ENCODE measurements around the gene SRPK3.

The SRPK3 gene

DNA sequence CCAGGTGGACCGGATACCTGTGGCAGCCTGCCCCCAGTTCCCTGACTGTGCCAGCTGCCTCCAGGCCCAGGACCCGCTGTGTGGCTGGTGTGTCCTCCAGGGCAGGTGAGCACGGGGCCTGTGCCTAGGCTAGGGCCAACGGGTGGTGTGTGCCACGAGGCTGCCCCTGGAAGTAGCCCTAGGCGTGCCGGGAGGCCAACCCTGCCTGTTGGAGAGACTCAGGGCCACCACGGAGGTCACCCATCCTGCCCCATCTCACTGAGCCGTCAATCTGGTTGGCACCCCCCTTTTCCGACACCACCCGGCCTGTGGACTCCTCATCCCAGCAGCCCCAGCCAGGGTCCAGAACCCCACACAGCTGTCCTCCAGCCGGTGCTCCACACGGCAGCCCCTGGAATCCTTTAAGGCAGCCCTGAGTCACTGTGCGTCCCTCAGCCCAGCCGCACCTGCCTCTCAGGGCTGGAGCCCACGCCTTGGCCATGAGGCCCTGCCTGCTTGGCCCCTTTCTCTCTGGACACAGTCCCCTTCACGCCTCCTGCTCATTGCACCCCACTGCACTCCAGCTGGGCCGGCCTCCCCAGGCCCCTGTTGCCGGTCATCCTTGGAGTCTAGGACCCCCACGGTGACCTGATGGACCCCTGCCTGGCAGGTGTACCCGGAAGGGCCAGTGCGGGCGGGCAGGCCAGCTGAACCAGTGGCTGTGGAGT, 11.5 kb upstream of the SRPK3 start:
- DNase-seq (ENCODE audit: low spot score) = no peak
- no peak for FAIRE-seq

DNA sequence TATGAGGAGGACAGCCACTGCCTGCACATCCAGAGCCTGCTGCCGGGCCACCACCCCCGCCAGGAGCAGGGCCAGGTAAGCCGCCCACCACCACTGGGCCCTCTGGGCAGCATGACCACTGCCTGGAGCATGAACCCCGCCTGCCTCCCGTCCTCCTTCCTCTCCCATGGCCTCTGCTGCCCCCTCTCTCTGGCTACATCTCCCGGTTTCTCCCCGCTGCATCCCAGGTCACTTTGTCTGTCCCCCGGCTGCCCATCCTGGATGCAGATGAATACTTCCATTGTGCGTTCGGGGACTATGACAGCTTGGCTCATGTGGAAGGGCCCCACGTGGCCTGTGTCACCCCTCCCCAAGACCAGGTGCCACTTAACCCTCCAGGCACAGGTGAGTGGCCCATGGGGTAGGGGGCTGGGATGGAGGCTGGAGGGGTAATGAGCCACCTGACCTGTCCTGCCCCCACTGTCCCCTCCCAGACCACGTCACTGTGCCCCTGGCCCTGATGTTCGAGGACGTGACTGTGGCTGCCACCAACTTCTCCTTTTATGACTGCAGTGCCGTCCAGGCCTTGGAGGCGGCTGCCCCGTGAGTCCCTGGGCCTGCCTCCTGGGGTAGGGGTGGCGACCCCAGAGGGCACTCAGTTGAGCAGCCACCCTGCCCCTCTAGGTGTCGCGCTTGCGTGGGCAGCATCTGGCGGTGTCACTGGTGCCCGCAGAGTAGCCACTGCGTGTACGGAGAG, 10.8 kb upstream of the SRPK3 start:
- DNase-seq (ENCODE audit: low spot score) (no peak), FAIRE-seq (no peak)

DNA sequence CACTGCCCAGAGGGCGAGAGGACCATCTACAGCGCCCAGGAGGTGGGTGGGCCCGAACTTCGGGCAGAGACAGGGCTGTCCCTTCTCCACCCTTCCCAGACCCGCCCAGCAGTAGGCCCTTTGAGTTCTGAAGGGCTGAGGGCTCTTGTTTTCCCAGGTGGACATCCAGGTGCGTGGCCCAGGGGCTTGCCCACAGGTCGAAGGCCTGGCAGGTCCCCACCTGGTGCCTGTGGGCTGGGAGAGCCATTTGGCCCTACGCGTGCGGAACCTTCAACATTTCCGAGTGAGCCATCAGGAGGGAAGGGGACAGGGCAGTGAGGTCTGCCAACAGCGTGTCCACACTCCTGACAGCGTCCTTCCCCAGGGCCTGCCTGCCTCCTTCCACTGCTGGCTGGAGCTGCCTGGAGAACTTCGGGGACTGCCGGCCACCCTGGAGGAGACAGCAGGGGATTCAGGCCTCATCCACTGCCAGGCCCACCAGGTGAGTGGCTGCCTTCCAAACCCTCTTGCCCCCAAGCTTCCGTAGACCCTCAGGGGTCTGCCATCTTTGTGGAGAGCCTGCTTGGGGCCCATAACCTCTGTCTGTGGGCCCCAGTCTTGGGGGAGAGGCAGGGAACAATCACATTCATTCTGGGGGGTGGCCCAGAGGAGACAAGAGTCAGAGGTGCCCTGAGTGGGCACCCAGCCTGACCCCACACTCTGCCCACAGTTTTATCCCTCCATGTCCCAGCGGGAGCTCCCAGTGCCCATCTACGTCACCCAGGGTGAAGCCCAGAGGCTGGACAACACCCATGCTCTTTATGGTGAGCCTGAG, 10.0 kb upstream of the SRPK3 start:
- DNase-seq (ENCODE audit: low spot score) (no peak), FAIRE-seq (no peak)

DNA sequence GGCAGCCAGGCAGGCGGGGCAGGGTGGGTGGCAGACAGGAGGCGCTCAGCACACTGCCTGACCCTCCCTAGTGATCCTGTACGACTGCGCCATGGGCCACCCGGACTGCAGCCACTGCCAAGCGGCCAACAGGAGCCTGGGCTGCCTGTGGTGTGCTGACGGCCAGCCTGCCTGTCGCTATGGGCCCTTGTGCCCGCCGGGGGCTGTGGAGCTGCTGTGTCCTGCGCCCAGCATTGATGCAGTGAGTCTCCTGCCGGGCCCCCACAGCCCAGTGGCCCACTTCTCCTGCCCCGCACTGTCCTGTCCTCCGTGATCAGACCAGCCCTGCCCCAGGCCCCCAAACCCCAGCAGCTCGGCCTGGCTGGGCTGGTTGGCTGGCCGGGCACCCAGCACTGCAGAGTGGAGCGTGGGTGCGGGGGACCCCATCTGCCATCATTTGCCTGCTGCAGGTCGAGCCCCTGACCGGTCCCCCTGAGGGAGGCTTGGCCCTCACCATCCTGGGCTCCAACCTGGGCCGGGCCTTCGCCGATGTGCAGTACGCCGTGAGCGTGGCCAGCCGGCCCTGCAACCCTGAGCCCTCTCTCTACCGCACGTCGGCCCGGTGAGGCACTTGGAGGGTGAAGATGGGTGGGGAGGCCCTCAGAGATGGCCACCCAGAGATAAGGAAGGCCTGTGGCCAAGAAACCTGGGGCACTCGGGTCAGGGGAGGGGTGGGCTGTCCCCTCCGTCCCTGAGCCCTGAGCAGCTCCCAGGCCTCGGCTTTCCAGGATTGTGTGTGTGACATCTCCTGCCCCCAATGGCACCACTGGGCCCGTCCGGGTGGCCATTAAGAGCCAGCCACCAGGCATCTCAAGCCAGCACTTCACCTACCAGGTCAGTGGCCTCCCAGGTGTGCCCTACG, 9.2 kb upstream of the SRPK3 start:
- FAIRE-seq (no peak), DNase-seq (ENCODE audit: low spot score) (no peak)

DNA sequence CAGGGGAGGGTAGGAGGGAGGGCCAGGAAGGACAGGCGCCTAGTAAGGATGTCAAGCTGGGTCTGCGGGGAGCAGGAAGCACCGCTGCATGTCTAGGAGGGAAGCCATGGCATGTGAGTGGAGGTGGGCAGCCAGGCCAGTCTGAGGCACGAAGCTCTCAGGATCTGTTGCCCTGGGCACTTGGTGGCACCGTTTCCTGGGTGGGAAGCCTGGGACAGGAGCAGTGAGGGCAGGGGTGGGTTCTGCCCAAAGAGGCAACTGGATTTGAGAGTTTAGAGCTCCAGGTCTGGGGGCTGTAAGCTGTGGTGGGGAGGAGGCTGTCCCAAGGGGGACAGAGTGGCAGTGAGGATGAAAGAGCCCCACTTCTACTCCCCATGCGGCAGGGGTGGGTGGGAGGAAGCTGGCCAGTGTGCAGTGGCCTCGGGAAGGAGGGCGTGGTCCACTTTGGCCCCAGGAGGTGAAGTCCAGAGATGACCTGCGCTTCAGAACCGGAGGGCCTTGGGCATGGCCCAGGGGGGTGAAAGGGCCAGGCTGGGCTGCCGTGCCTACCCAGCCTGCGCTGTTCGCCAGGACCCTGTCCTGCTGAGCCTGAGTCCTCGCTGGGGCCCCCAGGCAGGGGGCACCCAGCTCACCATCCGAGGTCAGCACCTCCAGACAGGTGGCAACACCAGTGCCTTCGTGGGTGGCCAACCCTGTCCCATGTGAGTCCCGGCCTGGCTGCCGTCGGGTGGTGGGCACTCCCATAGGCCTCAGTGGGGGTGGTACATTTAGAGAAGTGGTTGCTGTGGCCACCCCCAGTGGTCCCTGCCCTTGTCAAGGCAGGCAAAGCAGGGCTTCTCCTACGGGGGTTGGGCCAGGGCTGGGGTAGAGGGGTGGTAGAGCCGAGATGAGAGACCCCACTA, 8.3 kb upstream of the SRPK3 start:
- FAIRE-seq = no peak
- no peak for DNase-seq (ENCODE audit: low spot score)

DNA sequence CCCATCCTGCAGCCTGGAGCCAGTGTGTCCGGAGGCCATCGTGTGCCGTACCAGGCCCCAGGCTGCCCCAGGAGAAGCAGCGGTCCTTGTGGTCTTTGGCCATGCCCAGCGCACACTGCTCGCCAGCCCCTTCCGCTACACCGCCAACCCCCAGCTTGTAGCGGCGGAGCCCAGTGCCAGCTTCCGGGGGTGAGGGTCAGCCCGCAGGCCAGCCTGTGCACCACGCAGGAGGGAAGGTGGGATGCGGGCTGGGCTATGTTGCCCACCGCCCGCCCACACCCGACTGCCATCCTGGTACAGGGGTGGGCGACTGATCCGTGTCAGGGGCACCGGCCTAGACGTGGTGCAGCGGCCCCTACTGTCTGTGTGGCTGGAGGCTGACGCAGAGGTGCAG, 7.6 kb upstream of the SRPK3 start:
- DNase-seq (ENCODE audit: low spot score) (no peak), FAIRE-seq (no peak)

DNA sequence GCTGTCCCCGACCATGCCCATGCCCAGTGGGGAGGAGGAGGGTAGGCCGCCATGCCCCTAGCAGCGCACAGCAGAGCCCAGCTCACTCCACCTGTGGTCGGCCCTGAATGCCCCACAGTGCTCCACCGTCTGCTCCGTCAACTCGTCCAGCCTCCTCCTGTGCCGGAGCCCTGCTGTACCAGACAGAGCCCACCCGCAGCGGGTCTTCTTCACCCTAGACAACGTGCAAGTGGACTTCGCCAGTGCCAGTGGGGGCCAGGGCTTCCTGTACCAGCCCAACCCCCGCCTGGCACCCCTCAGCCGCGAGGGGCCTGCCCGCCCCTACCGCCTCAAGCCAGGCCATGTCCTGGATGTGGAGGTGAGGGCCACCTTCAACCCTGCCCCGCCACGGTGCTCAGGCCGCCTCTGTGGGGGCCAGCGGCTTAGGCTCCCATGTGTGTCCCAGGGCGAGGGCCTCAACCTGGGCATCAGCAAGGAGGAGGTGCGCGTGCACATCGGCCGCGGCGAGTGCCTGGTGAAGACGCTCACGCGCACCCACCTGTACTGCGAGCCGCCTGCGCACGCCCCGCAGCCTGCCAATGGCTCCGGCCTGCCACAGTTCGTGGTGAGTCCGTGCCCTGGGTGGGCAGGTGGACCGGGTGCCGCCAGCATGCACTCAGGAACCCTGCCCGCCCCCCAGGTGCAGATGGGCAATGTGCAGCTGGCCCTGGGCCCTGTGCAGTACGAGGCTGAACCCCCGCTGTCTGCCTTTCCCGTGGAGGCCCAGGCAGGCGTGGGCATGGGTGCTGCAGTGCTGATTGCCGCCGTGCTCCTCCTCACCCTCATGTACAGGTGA, 6.9 kb upstream of the SRPK3 start:
- FAIRE-seq (no peak), DNase-seq (ENCODE audit: low spot score) (no peak)

DNA sequence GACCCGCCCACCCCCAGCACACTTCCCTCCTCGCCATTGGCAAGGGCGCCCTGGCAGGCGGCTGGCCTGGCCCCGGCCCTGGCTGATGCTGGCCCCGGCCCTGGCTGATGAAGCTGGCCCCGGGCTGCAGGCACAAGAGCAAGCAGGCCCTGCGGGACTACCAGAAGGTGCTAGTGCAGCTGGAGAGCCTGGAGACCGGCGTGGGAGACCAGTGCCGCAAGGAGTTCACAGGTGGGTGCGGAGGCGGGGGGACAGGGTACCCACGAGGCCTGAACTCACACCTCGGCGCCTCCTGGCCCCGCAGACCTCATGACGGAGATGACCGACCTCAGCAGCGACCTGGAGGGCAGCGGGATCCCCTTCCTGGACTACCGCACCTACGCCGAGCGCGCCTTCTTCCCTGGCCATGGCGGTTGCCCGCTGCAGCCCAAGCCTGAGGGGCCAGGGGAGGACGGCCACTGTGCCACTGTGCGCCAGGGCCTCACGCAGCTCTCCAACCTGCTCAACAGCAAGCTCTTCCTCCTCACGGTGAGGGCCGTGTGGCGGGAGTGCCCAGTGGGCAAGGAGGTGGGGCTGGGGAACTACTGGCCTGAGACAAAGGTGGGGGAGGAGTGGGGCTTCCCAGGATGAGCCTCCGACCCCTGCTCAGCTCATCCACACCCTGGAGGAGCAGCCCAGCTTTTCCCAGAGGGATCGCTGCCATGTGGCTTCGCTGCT, 6.1 kb upstream of the SRPK3 start:
- FAIRE-seq (no peak), DNase-seq (ENCODE audit: low spot score) (no peak)

DNA sequence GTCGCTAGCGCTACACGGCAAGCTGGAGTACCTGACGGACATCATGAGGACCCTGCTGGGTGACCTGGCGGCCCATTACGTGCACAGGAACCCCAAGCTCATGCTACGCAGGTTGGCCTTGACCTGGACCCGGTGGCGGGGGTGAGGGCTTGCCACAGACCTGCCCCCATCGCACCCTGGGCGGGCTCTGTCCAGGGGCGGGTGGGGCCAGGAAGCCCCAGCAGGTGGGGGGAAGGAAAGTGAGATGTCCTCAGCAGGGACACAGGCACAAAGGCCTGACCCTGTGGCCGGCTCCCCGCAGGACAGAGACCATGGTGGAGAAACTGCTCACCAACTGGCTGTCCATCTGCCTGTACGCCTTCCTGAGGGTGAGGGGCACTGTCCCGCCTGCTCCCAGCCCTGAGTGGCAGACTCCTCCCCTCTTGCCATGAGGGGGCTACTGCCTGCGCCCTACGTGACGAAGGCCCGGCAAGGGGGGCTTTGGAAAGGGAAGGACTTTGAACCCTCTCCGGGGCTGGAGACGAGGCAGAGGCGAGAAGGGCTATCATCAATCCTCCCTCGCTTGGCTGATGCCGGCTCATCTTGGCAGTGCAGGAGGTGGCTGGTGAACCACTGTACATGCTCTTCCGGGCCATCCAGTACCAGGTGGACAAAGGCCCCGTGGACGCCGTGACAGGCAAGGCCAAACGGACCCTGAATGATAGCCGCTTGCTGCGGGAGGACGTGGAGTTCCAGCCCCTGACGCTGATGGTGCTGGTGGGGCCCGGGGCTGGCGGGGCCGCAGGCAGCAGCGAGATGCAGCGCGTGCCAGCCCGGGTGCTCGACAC, 5.3 kb upstream of the SRPK3 start:
- FAIRE-seq (no peak), DNase-seq (ENCODE audit: low spot score) (no peak)

DNA sequence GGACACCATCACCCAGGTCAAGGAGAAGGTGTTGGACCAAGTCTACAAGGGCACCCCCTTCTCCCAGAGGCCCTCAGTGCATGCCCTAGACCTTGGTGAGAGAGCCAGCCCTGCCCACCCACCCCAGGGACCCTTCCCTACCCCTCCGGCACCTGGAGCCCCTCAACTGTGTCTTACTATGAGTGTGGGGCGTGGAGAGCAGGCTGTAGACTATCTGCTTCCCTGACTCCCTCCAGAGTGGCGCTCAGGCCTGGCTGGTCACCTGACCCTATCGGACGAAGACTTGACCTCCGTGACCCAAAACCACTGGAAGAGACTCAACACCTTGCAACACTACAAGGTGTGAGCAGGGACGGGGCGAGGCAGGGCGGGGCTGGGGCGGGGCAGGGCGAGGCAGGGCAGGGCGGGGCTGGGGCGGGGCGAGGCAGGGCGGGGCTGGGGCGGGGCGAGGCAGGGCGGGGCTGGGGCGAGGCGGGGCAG, 4.7 kb upstream of the SRPK3 start:
- FAIRE-seq (no peak), DNase-seq (ENCODE audit: low spot score) (no peak)

DNA sequence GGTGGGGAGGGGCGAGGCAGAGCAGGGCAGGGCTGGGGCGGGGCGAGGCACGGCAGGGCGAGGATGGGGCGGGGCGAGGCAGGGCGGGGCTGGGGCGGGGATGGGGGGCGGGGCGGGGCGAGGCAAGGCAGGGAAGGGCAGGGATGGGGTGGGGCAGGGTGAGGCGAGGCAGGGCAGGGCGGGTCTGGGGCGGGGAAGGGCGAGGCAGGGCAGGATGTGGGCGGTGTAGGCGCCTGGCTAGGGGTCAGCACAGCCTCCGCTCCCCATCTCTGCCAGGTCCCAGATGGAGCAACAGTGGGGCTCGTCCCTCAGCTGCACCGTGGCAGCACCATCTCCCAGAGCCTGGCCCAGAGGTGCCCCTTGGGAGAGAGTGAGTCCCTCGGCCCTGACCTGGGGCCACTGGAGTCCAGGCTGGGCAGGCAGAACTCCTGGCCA, 4.2 kb upstream of the SRPK3 start:
- FAIRE-seq = no peak
- no peak for DNase-seq (ENCODE audit: low spot score)

DNA sequence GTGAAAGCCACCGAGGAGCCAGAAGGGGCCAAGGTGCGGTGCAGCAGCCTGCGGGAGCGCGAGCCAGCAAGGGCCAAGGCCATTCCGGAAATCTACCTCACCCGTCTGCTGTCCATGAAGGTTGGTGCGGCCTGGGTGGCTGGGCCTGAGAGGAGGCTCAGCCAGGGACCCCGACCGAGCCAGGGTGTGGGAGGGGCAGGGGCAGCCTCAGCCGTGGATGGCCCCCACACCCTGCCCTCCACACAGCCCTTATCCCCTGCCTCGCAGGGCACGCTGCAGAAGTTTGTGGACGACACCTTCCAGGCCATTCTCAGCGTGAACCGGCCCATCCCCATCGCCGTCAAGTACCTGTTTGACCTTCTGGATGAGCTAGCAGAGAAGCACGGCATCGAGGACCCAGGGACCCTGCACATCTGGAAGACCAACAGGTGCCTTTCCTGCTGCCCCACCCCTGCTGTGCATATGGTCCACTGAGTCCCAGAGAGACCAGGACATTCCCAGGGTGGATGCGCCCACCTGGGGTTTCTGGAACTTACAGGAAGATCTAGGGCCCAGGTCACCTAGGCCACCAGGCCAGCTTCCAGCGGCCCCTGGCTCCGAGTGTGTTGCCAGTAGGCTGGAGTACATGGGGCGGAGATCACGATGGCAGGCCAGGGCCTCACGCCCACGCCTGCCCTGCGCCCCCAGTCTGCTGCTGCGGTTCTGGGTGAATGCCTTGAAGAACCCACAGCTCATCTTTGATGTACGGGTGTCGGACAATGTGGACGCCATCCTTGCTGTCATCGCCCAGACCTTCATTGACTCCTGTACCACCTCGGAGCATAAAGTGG, 3.4 kb upstream of the SRPK3 start:
- no peak for DNase-seq (ENCODE audit: low spot score)
- FAIRE-seq = no peak

DNA sequence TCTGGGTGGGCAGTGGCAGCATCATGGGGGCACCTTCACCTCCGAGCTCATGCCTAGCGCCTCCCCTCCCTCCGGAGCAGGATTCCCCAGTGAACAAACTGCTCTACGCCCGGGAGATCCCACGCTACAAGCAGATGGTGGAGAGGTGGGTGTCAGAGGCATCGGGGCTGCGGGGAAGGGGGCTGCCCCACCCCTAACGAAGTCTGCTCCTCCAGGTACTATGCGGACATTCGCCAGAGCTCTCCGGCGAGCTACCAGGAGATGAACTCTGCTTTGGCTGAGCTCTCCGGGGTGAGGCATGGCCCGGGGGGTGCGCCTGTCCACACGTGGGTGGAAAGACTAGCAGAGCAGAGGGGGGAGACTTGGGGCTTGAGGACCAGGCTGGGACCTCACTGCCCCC, 2.7 kb upstream of the SRPK3 start:
- FAIRE-seq (no peak), DNase-seq (ENCODE audit: low spot score) (no peak)

DNA sequence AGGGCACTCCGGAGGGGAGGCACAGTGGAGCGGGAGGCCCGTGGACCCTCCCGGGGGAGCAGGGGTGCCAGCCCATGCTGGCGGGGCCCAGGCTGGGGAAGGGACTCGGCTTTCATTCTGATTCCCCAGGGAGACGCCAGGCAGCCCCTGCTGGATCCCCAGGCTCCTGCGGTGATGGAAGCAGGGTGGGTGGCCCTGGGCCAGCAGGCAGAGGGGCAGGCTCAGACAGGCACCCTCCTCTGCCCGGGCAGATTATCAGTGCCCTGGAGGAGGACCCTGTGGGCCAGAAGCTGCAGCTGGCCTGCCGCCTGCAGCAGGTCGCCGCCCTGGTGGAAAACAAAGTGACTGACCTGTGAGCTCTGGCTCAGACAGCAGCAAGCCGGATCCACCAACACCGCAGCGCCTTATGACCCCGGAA, 2.1 kb upstream of the SRPK3 start:
- FAIRE-seq (no peak), DNase-seq (ENCODE audit: low spot score) (no peak)

DNA sequence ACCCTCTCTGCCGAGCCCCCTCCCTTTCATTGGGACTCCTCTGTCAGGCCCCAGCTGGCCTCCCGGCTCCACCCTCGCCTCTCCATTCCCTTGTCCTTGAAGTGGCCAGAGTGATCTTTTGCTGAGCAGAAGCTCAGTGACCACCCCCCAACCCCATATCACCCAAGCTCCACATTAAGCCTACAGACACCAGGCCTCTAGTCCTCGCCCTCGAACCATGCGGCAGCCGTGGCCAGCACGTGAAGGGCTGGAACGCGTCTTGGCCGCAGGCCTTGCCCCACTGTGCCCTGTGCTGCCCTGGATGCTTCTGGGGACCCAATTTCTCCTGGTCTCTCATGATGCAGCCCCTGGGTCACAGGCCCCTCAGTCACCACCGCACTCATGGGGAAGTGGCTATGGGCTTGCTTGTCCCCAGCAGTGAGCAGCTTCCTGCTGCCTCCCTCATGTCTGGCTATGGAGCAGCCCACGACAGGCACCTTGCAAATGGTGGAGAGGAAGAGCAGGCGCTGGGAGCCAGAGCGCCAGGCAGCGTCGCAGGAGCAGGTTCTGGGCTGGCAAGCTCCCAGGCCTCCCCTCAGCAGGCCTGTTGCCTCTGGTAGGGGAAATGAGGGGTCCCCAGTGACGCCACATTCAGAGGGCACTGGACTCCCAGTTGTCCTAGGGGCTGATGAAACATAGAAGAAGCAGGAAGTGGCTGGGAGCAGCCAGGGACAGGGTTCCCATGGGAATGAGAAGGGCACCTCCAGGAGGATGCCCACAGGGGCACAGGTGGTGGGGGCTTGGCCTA, 757 bp upstream of the SRPK3 start:
- DNase-seq (ENCODE audit: low spot score) (no peak), FAIRE-seq (no peak)
